GM21515 (cell line): ENCODE measurements around the gene CRYGD.
"Not testable (repeated sequence)": the region's sequence is repeated elsewhere in the genome, so short reads cannot be mapped to it uniquely, and the experiment has no call there.

Source experiments
- ATAC-seq: cut with Tn5 transposase; IDR thresholded peaks from one replicate; pipeline ENCODE4 v1.9.1; 2021; ENCODE audit not compliant: unreplicated experiment

Gene CRYGD

DNA sequence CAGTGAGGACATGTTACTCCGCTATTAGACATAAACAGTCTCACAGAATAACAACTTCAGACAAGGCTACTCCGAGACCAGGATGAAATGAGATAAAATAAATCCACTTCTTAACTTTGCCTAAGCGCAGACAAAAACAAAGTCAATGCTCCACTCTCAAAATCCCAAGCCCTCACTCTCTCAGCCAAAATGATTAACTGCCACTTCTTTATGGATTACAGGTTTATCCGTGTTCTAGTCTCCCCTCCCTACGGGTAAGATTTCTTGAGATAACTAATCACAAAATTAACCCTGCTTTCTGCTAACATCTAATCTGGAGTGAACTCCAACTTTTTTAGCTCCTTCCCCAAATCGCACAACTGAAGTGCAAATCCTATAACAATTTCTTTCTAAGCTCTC is 6.4 kb upstream of the CRYGD start:
- ATAC-seq, result no peak

DNA sequence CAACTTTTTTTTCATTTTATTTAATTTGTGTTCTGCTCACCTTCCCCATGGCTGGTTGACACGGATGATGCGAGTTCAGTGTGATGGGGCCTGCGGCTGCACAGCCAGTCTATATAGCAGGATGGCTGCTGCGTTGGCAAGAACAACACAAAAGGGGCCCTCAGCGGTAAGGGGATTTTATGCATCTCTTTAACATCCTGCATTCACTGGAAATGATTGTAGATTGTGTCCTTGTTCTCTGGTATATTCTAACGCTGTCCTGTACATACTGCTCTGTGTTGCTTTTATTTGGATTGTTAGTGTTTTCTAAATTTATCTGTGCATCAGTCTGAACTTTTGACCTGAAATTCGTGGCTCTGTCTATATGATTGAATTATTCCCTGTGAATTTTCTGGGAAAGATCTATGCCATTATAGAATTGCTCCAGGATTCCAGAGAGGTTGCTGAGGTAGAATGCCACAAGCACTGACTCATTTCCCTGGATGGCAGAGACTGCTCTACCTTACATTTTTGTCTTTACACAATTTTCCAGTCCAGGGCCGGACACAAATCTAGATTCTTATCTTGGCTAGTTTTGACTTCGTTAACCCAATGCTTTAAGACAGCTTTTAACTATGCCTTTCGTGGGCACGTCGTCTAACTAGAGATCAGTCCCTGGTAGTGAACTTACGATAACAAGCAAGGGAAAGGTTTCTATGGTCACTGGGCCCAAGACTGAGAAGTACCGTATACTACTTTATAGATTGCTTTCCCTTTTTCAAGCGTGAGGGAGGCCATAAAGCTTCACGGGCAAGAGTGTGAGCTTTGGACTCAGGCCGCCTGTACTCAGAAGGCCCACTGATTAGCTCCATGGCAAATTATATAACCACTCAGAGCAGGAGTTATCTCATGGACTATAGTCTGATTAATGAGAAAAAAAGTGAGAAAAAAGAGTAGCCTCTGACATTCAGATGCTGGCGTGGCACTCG is 5.7 kb upstream of the CRYGD start, which contains the start of gene CRYGC:
Gene CRYGC, minus strand, starts transcription at position 85 of the 968 bp plus-strand sequence. Its CDS starts 36 bp downstream, at position 49.
- no peak for ATAC-seq

DNA sequence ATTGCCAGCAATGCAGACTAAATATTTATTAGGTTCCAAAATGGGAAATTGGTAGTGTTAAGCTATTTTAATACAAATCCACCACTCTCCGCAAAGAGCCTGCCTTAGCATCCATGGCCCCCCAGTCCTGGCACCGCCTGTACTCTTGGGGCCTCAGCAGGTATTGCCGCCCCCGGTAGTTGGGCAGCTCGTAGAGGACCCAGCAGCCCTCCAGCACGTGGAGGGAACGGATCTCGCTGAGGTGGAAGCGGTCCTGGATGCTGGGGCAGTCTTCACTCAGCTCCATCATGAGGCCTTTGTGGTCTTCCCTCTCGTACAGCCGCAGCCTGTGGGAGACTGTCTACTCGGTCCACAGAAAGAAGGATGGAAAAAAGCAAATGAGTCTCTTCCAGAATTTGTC is 3.8 kb upstream of the CRYGD start:
- ATAC-seq, result no peak

DNA sequence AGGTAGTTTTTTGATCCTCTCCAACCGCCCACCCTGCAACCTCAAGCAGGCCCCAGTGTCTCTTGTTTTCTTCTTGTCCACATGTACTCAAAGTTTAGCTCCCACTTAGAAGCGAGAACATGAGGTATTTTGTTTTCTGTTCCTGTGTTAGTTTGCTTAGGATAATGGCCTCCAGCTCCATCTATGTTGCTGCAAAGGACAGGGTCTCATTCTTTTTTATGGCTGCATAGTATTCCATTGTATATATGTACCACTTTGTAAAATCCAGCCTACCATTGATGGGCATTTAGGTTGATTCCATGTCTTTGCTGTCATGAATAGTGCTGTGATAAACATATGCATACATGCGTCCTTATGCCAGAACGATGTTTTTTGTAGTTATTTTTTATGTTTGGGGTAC is 2.8 kb upstream of the CRYGD start:
- no peak for ATAC-seq

DNA sequence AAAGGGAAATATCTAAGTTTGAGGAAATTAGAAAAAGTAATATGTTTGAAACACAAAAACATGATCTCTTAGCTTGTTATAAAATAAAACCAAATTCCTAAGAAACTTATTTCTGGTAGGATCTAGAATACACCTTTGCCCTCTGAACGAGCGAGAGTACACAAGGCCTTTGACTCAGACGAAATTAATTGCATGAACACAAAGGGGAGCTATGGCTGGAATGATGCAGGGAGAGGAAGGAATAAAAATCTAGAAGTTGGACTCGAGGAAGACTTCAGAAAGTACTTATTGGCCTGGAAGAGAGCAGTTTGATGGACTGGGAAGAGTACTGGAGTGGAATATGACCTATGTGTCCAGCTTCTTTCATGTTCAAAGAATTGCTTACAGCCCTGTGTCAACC is 927 bp upstream of the CRYGD start:
- no peak for ATAC-seq

DNA sequence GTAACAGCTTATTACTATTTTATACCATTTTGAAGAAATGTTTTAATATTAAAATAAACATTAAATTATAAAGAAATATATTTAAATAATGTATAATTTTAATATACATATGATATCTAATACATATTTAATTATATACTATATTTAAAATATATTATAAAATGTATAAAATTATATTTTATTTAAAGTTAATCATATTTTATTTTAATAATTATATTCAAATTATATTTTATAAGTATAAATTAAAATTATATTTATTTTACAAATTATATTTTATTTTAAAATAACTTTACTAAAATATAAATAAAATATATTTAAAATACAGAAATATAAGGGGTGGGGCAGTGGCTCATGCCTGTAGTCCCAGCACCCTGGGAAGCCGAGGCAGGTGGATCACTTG is 2.1 kb downstream of the CRYGD start:
- no peak for ATAC-seq

DNA sequence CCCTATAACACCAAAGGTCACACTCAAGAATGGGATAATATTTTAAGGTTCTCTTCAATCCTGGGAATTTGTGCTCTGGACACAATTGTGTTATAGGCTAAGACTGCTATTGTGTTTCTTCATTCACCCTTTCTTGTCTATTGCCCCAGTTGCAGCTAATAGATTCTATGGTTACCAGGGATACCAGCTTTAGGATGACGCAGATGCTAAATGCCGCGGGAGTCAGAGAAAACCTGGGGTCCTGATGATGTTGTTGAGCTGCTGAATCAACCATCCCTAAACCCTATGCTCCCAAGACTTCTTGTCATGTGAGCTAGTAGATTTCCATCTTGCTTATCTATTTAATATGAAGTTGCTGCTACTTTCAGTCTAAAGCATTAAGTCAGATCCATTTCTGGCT is 5.4 kb downstream of the CRYGD start:
- ATAC-seq, result no peak

DNA sequence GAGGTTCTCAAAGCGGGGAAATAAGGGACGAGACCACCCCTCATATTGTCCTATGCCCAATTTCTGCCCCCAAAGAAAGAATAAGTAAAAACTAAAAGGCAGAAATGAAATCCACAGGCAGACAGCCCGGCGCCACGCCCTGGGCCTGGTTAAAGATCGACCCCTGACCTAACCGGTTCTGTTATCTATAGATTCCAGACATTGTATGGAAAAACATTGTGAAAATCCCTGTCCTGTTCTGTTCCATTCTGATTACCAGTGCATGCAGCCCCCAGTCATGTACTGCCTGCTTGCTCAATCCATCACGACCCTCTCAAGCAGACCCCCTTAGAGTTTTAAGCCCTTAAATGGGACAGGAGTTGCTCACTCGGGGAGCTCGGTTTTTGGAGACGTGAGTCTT is 6.9 kb downstream of the CRYGD start:
- ATAC-seq, result not testable (repeated sequence)

DNA sequence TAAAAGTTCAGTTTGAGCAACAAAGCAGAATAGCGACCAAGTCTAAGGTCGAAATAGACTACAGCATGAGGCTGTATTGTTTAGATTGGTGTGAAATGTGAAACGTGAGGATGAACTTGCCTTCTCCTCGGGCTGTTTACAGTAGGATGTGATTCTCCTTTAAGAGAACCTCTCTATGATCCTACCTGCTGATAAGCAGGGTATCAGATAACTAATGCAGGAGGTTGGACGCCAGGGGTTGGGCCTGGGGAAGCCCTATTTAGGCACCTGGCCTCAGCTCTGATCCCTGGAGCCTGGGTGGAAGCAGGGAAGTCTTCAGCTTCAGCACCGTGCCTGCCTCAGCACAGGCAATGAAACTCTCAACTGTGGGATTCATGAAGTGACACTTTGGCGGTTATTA is 11.4 kb downstream of the CRYGD start:
- ATAC-seq, result no peak

DNA sequence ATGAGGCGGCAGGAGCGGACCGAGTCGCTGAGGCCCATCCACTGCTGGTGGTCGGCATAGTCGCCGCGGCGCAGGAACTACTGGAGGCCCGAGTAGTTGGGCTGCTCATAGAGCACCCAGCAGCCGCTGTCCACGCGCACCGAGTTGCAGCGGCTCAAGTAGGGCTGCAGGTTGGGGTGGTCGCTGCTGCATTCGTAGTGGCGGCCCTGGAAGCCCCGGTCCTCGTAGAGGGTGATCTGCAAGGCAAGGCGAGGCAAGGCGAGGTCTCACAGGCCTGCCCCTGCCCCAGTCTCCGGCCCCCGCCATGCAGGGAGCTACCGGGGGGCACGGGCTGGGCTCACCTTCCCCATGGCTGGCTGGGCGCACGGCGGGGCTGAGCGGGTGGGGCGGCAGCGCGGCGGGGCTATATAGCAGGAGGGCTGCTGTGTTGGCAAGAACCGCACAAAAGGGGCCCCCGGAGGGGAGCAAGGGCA is 12.0 kb downstream of the CRYGD start:
- ATAC-seq, result not testable (repeated sequence)

DNA sequence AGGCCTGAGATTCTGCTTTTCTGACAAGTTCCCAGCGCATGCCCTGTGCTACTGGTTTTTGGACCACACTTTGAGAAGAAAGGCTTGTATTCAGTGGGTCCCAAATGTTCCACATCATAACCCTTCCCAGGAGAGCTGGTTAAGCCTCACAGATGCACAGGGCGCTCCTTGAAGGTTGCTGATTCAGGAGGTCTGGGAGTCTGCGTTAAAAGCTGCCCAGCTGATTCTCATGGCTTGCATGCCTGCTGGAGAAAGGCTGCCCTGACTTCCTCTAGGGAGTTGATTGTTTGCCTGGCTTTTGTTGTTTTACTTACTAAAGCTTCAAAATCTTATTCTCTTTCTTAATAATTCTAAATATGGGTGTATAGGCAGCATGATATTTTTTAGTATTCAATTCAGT is 20.7 kb downstream of the CRYGD start:
- ATAC-seq, result no peak

DNA sequence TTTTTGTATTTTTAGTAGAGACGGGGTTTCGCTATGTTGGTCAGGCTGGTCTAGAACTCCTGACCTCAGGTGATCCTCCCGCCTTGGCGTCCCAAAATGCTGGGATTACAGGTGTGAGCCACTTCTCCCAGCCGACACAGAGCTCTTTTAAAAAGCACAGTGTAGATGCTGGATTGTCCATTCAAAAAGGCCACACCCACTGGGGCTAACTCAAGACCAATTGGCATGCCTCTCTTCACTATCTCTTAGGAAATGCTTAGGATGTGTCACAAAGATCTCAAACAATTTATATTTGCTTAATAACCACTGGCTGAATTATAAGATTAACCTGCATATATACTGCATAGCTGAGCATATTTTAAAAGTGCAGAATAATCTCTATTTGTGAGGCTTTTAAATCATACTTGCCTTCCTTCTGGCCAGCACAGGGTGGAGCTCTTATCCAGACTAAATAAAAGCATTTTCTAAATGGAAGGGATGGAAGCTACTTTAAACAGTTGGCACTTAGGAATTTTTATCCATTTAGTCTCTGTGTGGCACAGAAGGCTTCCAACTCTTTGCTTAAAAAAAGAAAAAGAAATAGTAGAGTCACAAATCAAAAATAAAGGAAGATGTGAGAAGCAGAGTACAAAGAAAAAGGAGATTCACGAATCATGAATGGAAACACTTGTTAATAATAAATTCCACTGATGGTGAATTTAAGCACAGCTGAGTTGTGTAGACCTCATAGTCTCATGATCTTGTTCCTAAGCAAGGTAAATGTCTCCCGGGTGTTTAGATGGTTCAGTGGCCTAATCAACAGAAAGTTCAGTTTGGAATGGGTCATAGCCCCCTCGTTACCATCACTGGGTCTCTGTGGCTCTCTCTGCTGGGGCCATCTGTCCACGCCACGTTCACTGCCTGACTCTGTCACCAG is 22.4 kb downstream of the CRYGD start:
- ATAC-seq, result no peak

DNA sequence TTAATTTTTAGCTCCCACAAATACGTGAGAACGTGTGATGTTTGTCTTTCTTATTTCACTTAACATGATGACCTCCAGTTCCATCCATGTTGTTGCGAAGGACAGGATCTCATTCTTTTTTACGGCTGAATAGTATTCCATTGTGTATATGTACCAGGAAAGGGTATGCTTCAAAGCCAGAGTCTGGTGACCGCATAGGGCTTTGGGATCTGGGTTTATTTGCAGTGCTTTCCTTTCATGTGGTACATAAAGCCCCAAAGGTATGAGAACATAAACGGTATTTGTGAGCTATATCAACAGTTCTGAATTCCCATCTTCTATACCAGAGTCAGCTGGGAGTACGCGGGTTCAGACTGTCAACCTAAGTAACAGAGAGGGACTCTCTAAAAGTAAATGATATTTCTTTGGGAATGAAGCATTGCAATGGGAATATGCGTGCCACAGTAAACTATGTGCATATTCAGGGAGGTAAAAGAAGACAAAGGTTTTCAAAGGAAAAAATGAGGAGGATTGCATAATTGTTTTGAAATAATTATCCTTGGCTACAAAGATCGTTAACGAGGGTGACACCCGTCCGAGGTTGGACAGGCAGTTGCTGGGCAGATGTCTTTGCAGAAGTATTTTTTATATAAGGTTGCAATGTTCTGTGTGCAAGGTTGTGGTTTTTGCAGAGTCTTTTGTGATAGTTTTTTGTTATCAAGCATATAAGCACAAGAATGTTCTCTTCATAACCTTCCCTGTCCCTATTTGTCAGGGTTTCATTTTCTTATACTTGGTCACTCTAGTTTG is 24.4 kb downstream of the CRYGD start:
- ATAC-seq, result no peak

DNA sequence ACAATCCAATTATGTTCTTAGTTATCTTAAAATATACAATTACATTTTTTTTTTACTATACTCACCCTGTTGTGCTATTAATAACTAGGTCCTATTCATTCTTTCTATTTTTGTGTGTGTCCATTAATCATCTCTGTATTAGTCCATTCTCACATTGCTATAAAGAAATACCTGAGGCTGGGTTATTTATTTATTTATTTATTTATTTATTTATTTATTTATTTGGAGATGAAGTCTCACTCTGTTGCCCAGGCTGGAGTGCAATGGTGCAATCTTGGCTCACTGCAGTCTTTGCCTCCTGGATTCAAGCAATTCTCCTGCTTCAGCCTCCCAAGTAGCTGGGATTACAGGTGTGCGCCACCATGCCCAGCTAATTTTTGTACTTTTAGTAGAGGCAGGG is 25.6 kb downstream of the CRYGD start:
- not testable (repeated sequence) for ATAC-seq

DNA sequence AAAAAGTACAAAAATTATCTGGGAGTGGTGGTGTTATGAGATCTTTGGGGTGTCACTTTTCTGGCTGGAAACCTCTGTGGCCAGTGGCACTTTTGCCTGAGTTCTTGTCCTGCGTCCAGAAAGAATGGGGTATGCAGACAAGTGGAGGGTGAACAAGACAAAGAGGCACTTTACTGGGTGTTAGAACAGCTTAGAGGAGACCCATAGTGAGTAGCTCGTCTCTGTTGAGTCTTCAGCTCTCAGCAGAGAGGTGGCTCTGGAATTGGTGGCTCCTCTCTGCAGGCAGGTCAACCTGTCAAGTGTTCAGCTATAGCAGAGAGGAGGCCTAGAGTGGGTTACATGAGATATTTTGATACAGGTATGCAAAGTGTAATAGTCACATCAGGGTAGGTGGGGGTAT is 26.1 kb downstream of the CRYGD start:
- no peak for ATAC-seq

DNA sequence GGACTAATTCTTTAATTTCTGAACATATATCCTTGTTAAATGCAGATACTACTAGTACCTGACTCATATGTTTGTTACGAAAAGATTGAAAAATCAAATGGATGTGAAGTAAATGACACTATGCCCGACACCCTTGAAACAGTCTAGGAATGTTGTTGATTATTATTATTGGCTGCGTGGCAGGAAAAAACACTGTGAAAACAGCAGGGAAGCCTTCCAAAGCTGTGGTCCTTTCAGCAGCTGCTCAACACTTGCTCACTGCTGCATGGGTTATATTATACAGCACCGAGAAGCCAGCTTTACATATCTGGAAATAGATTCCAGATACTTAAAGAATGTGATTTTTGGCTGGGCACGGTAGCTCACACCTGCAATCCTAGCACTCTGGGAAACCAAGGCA is 26.5 kb downstream of the CRYGD start:
- ATAC-seq, result no peak

DNA sequence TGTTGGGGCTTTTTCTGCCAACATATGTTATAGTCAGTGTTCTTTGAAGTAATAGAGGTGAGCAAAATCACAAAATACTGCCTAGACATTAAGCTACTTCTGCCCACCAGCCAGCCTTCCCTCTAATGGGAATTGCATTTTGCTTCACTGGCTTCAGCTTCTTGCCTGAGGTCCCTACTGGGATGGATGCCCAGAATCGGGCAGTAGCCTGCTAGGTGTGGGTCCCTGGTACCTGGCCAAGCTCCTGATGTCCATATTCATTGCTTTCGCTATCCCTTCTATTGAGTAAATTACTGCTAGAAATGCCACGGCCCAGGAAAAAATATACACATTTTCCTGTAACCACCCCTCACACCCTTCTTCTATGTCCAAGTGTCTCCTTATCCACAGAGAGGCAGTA is 27.0 kb downstream of the CRYGD start:
- ATAC-seq, result no peak

DNA sequence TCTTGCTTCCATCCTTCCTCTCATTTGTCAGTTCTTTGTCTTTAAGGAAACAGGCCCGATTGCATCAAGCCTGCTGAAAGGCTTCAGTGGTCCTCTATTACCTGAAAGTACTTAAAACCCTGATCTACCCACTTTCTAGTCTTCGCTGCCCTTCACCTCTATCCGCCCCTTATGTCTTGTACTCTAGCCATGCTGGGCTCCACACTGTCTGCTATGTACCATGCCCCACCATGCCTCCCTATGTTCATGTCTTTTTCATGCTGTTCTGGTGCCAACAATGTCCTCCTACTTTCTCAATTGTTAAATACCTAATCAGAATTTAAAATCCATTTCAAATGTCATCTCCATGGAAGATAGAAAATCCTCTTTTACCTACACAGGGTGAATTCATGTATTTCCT is 28.2 kb downstream of the CRYGD start:
- ATAC-seq, result no peak

DNA sequence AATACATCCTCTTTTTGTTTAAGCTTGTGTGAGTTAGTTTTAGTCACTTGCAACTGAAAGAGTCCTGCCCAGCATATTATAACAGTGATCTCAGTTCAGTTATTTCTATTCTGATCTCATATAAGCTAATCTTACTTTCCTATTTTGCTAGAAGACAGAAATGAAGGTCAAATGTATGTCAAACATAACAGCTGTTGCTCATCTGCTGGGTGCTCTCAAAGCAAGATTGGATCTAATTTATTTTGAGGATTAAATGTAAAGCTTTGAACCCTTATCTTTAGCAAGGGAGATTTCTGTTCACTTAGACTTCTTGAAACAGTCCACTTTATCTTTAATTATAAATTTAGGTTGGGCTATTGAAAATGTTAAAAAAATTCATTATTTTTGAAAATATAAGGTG is 31.2 kb downstream of the CRYGD start:
- ATAC-seq, result no peak

DNA sequence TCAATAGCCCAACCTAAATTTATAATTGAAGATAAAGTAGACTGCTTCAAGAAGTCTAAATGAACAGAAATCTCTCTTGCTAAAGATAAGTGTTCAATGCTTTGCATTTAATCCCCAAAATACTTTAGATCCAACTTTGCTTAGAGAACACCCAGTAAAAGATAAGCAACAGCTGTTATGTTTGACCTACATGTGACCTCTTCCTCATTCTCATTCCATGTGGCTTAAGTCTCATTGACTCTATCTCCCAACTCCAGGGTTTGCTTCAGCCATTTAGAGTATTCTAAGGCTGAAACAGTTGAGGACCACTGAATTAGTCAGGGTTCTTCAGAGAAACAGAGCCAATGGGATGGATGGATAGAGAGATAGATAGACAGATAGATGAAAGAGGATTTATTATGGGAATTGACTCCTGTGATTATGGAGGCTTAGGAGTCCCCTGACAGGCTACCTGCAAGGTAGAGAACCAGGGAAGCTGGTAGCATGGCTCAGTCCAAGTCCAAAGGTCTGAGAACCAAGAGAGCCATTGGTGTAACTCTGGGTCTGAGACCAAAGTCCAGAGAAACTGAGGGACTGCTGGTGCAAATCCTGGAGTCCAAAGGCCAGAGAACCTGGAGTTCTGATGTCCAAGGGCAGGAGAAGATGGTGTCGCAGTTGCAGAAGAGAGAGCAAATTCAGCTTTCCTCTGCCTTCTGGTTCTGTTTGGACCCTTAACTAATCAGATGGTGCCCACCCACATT is 32.1 kb downstream of the CRYGD start:
- no peak for ATAC-seq
